NCI-H2107 (cell line): Measurements from ENCODE around the gene ARSJ.
"Not testable (repeated sequence)": the region's sequence is repeated elsewhere in the genome, so short reads cannot be mapped to it uniquely, and the experiment has no call there.

Experiments
- DNase-seq: peaks from one replicate; lab custom pipeline; 2025; lab: John Stamatoyannopoulos, UW

The ARSJ gene

DNA sequence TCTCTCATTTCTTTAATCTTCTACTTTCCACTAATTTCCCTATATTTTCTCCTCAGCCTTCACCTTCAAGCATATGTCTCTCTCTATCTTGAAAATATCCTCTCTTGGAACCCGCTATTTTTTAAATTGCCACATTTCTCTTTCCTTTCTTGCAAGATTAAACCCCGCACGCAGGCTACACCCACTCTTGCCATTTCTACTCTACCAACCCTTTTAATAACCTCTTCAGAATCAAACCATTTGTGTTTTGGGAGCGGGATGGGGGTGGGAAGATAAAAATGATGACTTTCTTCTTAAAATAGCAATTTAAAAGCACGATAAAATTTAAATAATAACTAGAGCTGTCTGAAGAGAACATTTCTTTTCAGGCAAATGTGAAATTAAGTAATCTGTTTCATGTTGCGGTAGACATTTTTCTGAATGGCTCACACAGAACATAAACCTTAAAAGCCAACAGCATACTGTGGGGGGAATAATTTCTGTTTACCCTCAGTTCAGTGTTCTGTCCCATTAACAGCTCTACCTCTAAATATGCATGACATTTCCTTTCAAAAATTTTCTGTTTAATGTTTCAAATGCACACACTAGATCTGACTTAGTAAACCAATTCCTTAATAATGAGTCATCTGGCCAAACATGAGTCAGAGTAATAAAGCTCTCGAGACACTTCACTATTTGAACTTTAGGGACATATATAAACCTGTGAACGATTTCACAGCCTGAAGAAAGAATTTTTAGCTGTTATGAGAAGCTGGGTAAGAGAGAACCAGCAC lies 20.5 kb downstream of the ARSJ start:
- no peak for DNase-seq

DNA sequence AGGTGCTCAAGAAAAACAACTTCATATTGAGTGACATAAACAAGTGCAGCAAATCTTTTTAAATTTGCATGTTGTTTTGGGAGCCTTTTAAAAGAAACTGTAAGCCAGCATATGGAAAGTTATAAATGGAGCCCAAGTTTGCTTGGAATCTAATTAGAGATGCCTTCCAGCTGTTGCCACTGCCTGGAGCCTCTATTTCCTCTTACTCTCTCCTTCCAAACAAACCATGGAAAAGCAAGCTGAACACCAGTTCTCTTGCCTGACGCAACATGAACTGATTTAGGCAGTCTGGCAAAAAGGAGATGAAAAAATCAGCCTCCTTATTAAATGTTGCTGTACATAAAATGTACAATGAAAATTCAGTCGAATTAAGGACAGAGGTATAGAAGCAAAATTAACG lies 21.5 kb downstream of the ARSJ start:
- DNase-seq = no peak

DNA sequence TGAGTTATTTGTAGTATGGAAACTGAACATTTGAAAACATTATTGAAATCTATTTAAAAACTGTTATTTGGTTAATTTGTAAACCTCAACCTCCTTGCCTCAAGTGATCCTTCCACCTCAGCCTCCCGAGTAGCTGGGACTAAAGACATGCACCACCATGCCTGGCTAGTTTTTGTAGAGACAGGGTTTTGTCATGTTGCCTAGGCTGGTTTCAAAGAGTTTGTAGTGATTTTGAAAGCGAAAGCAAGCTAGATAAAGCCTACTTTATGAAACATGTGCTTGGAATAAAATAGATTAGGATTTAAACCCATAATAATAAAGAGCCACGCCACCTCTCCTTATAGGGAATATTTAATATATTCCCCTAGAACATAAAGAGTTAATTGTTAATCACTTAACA lies 23.5 kb downstream of the ARSJ start:
- DNase-seq = no peak

DNA sequence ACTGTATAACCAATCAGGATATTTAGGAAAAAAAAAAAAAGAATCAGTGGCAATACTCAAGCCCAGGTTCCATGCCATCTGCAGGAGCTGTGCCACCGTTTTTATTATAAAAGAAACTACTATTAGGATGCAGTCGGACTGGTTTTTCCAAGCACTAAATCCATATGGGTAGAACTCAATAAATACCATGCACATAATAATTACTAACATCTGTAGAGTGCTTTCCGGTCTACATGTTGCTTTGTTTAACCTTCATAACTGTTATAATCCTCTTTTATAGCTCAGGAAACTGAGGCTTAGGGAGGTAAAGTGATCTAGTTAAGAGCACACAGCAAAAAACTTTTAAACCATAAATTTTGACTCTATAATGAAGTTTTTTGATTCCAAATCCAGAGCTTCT lies 24.0 kb downstream of the ARSJ start:
- DNase-seq = no peak

DNA sequence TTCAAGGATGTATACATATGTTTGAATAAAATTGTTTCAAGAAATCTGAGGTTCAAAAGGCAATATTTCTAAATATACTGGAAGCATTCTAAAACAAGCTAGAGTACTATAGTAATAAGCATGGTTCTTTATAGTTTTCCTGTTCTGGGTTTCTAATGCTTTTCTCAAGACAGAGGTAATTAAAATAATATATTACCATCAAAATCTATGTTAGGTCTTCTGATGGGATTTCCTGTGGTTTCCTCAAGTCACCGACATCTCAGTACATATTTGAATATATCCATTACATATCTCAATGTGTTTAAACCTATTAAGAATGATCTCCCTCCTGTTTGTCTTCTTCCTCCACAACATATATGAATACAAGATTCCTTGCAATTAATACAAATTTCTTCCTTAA lies 25.6 kb downstream of the ARSJ start:
- DNase-seq = no peak

DNA sequence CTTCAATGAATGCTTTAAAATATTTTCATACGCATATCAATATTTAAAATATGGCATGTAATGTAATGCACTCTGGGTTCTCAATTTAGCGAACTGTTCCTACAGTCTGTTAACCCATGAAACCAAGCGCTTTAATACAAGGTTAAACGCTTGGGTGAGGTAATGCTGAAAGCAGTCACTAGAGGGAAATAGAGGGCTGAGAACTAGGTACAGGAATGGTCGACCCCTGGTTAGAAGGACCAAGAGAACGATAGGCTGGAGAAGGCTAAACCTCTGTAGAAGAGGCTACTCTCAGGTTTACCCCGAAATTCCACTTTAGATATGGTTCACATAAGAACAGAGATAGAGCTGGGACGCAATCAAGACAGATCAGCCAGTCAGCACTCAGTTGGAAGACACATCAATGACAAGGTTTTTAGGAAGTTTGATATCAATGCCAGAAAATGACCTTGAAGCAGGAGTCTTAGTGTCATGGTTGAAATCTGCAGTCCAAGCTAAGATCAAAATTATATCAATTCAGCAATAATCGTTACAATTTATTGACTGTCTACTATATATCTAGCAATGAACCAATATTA lies 26.9 kb downstream of the ARSJ start:
- peak; percentile 2 for DNase-seq

DNA sequence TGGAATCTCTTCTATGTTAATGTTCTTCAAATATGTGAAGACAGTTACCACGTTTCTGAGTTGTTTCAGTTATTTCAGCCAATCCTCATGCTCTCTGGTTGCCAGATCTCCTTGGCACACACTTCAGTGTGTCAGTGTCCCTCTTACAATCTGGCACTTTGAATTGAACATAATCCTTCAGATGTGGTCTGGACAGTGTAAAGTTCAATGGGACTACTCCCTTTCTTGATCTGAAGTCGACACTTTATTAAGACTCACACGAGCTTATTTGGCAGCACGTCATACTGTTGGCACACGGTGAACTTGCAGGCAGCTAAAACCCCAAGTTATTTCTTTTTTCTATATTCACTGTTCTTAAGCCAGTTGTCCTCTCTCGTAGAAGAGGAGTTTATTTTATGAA lies 28.2 kb downstream of the ARSJ start:
- DNase-seq = no peak

DNA sequence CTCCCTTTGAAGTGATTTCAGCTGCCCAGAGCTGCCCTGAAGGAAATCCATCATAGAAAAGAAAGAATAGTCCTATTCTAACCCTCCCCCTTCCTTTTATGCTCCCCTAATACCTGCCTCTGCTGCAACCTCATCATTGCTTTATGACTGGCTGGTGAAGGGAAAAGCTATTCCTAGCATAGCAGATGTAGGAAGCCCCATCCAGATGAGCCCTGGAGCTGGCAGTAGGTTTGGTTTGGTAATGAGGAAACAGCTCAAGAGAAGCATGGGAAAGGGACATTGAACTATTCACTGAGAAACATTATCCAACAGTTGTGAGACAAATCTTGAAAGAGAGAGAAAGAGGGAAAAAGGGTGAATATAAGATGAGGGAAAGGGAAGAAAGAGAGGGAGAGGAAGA lies 29.2 kb downstream of the ARSJ start:
- no peak for DNase-seq

DNA sequence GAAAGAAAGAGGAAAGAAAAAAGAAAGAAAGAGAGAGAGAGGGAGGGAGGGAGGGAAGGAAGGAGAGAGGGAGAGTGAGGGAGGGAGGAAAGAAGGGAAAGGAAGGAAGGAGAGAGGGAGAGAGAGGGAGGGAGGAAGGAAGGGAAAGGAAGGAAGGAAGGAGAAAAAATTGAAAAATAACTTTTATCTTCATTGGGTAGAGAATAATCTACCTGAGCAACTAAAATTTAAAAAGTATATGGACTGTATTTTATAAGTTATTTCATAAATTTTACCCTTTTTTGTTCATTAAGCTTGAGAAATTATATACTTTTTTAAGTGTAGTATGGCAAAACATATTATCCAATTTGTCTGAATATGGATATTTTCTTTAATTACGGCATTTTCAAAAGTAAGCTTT lies 32.0 kb downstream of the ARSJ start:
- no peak for DNase-seq

DNA sequence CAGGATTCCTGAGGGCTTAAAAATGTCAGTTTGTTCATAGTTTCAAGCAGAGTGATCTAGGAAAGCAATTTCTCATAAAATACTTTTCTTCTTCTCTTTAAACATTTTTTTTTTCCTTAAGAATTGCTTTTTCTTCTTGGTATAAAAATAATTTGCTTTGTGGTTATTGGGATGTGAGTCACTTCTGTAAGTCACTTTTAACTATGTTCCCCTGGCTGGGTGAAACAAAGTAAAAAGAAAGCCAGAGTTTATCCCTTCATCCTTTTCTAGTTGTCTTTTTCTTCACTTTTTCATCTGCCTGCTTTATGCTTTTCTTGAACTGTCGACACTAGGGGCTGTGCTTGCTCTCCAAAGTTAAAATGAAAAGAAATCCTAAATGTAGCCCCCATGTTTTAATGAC lies 33.5 kb downstream of the ARSJ start:
- no peak for DNase-seq

DNA sequence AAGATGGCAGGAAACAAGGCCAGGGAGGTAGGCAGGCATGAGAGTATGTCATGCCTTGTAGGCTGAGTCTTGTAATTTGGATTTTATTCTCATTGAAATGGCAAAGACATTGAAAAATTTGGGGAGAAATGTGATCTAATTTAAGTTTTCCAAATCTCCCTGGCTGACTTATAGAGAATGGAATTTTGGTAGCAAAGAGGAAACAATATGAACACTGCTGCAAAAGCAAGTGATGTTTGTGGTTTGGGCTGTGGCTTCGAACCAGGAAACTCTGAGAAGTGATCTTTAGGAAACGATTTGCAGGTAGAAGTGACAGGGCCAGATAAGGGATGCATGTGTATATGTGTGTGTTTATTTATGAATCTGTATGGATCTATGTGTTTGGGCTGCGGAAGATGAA lies 35.6 kb downstream of the ARSJ start:
- DNase-seq = no peak

DNA sequence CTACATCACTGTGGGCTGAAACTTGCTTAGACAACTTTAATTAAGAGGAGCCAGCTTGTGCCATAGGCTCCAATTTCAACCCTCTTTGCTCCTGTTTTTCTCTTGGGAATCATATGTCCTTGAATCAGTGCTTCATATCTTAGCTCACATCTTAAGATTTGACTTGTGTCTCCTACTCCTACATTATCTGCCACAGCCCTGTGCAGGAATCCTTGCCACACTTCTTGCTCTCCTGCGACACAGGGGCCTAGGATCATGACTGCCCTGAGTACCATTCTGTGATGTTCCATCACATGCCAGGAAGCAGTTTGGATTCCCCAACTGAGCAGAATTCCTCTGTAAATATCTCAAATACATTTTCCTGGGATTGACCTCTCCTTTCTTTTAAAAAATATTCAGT lies 36.4 kb downstream of the ARSJ start:
- no peak for DNase-seq

DNA sequence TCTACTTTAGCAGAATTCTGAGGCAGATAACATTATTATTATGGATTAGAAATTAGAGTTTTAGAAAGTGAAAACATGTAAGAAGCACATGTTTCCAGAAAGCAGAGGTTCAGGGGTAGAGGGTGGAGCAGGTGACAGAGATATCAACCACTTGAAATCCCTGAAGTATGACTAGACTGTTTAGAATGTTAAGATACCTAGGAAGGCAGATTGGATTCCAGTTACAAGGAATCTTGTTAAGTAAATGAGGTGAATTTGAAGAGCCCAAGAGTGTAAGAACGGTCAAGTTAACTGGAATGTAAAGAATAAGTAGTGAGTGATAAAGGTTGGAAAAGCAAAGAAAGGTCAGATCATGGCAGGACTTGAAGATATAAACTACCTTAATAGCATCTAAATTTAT lies 37.6 kb downstream of the ARSJ start:
- no peak for DNase-seq

DNA sequence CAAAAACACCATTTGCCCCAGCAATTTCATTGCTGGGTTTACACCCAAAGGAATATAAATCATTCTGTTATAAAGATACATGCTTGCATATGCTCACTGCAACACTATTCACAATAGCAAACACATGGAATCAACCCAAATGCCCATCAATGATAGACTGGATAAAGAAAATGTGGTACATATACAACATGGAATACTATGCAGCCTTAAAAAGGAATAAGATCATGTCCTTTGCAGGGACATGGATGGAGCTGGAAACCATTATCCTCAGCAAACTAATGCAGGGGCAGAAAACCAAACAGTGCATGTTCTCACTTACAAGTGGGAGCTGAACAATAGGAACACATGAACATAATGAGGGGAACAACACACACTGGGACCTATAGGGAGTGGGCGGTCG lies 39.3 kb downstream of the ARSJ start:
- DNase-seq = not testable (repeated sequence)

DNA sequence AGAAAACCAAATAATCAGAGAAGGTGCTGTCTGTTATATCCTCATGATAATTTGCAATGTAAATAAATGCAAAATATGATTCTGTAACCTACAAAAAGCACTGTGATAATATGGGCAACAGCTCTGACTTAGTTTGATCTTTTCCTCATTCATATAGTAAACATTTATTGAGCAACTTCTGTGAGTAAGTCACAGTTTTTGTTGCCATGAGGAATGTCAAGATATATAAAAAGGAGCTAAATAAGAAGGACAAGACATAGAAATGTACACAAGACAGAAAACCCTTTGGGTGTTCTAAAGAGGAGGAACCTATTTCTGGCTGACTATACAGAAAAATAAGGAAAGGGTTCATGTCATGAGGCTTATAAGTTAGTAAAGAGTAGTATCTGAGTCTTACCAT lies 44.3 kb downstream of the ARSJ start:
- DNase-seq = no peak

DNA sequence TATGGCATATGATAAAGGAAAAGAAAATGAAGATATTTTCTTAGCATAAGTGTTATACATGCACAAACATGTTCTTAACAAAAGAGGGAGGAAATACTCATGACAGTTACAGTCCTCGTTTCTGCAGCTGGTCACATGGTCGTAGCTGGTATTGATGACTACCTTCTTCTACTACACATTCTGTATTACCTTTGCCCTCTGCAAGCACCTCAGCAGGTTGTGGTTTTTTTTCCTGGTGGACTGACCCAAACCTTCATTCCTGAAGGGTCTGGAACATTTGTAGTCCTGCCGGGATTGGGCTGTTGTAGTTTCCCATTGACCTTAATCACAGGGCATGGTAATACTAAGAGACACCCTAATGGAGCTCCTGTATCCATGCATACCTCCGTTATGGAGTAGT lies 54.7 kb downstream of the ARSJ start:
- DNase-seq = not testable (repeated sequence)

DNA sequence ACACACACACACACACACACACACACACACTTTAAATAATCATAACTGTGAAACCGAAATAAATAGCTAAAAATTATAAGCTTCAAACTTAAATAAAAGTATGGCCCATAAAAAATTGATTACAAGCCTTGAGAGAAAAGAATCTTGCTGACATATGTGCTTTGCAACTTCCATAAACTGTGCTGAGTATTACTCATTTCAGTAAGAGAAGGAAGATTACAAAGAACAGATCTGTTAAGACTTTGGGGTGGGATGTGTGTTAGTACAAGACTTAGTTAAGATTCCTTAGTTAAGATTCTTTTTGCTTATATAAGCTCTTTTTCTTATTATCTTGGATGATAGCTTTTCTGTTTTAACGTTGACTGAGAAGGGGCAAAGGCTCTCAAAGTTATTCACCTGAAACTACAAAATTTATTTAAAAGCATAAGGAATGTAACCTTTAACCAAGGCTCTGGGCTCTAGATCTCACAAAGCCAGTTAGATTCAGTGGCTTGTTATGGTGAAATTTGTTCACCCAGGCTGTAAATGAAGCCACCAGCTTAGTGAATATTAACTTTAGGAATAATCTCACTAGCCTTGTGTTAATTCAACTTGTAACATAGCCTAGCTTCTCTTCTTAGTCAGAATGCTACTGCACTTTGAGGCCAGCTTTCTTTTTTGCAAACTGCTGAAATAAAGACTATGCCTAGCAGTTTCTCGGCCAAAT lies 58.2 kb downstream of the ARSJ start:
- no peak for DNase-seq

DNA sequence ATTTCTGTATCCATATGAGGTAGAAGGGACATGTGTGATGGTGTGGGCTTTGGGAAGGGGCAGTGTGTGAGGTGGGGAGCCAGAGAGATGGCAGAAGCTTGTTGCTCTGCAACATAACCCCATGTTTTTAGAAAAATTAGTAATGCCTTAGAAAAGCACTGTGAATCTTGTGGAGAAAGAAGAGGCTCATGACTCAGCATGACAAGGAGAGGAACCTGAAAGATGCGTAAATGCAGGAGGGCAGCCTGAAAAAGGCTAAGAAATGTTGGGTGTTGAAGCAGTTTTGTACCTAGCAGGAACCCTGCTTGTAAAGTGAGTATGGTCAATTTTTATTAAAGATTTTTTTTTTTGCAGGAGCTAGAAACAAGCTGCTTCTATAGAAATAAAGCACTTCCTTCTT lies 59.8 kb downstream of the ARSJ start:
- DNase-seq = no peak

DNA sequence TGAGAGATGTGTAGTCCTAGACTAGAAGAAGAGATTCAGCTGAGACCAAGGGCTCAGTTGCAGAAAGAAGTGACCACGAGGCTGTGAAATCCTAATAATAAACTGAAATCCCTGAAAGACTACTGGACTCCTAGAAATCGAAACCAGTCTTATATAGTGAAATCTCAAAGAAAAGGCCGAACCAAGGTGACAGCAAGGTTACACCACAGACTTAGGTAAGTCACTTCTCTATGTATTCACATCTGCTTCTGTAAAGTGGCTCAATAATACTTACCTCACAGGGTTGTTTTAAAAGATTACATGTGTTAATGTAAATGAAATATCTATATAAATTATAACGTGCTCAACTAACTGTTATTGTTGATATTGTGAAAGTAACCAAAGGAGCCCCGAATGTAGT lies 60.3 kb downstream of the ARSJ start:
- no peak for DNase-seq

DNA sequence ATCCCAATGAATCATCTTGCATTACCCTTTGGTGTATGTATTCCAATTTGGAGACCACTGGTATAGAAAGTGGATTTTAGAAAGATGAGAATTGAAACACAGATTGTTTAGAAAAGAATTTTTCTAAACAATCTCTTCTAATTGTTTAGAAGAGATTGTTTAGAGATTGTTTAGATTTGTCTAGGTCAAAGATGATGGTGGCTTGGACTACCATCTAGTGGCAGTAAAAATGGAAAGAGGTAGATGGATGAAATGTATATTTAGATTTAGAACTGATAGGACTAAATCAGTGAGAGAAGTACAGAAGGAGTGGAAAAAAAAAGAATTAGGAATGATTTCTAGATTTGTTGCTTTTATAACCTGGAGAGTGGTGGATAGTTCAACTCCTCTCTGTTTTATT lies 70.6 kb downstream of the ARSJ start:
- DNase-seq = no peak

DNA sequence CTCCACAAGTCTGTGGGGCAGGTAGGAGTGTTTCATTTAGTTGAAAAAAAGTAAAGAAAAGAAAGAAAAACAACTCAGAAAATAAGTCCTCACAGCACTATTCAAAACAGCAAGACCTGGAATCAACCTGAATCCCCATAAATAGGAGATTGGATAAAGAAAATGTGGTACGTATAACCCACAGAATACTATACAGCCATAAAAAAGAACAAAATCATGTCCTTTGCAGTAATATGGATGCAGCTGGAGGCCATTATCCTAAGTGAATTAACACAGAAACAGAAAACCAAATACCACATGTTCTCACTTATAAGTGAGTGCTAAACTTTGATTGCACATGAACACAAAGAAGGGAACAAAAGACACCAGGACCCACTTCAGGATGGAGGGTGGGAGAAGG lies 71.9 kb downstream of the ARSJ start:
- DNase-seq = no peak

DNA sequence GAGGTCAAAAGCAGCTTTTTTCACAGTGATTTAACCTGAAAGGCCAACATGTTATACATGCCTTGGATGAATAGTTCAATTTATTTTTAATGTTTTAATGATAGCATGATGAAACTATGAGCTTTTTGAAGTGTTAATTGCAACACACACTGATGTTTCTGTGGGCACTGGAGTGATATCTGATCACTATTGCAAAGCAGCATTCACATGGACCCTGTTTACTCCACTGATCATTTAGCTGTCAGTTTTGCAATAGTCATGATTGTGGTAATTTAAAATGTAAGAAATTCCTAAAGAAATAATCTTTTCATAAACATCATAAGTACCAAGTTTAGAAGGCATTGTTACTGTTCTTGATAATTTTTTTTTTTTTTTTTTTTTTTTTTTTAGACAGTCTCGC lies 74.1 kb downstream of the ARSJ start:
- no peak for DNase-seq

DNA sequence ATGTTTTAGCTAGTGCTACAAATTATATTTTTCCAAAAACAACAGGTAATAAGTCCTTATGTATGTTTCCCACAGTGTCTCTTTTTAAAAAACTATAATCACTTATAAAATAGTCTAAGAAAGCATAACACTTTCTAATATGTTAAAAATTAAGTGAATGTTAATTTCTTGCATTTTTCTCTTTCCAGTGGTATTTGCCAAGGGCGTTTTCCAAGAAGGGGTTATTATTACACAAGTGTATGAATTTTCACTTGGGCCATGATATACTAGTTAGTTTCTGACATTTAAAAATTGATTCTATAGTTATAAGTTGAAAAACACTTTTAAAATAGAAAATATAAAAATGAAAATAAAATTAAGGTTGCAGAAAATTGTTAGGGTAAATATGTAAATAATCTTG lies 74.6 kb downstream of the ARSJ start:
- DNase-seq = no peak
